Heart right ventricle (tissue), 16 donors: ENCODE results near the gene KCNS1. TPM values are rescaled to one million over a fixed set of nuclear protein-coding genes. Genes with fewer than 3 reads are reported as not detected.
A peak's percentile ranks its signal among the peaks of the same experiment; 100 is the strongest.

Experiments
- ATAC-seq, 8 donors: fragments of 200-7000 bp; cut with Tn5 transposase; one replicate each; pipeline ENCODE4 v1.9.1; 2020; ENCODE audit warnings: mild to moderate bottlenecking in 8 of 8, moderate library complexity in 8 of 8, moderate number of reproducible peaks in 1 of 8
- DNase-seq, 2 donors: peaks; one replicate each; pipeline ENCODE4 v3.0.0-alpha.2; 2020
- H3K27ac ChIP-seq, 10 donors: fragments of 200-600 bp; sonication (generic) in 2 of 10; one replicate each; pipeline versions ENCODE4 v1.5.0 to v1.8.0; 2020 to 2022; ENCODE audit warnings: mild to moderate bottlenecking in 3 of 10
- H3K27me3 ChIP-seq, 7 donors: fragments of 200-600 bp; one replicate each; pipeline ENCODE4 v1.8.0; 2021 to 2022; ENCODE audit warnings: mild to moderate bottlenecking in 2 of 7
- H3K36me3 ChIP-seq, 9 donors: fragments of 200-600 bp; sonication (generic) in 1 of 9; one replicate each; pipeline versions ENCODE4 v1.5.0 to v1.8.0; 2020 to 2022; ENCODE audit warnings: mild to moderate bottlenecking in 2 of 9
- H3K4me1 ChIP-seq, 9 donors: fragments of 200-600 bp; sonication (generic) in 1 of 9; one replicate each; pipeline versions ENCODE4 v1.5.0 to v1.8.0; 2020 to 2022; ENCODE audit warnings: mild to moderate bottlenecking in 4 of 9
- H3K4me3 ChIP-seq, 10 donors: fragments of 200-600 bp; sonication (generic) in 2 of 10; one replicate each; pipeline versions ENCODE4 v1.5.0 to v1.8.0; 2020 to 2022; ENCODE audit warnings: mild to moderate bottlenecking in 7 of 10, moderate library complexity in 2 of 10
- H3K9me3 ChIP-seq, 11 donors: fragments of 200-600 bp in 10 of 11; sonication (generic) in 2 of 11; one replicate each; pipeline versions ENCODE4 v1.5.0 to v1.8.0; 2013 to 2022; ENCODE audit warnings: mild to moderate bottlenecking in 2 of 11, control low read depth in 1 of 11, moderate library complexity in 1 of 11
- WGBS, 2 donors: extraction: QIAGEN DNeasy Blood & Tissue Kit; methylation state at CpG; one replicate each; pipeline ENCODE4 v1.1.7; 2013; ENCODE audit warnings: inconsistent platforms in 1 of 2; 5-methylcytosine and 5-hydroxymethylcytosine counted together
- intact Hi-C, 10 donors: fragments of 100-400 bp; cut with DNase I; formaldehyde crosslinking; loops; one replicate each; pipeline versions ENCODE4 v1.11.1 to v1.14.2; 2022
- polyA plus RNA-seq, 2 donors: library from polyadenylated mRNA; stranded (reverse); fragments of 200-250 nt; gene quantifications; one replicate each; pipeline ENCODE4 v1.2.3, GENCODE V29; 2013
- total RNA-seq, 10 donors: library from RNA; stranded (reverse); fragmentation: NEBNext Ultra II Directional in 3 of 10; extraction: Animal tissue kit (Norgen Biotek cat#: 25700) in 3 of 10; gene quantifications; one replicate each; pipeline versions ENCODE4 v1.2.1 to v1.2.4, GENCODE V29; 2021 to 2023
- TF ChIP-seq, protein P1 (sequence below), 9 donors: fragments of 200-600 bp; sonication (generic) in 2 of 9; IDR thresholded peaks; one replicate each; pipeline versions ENCODE4 v1.5.0 to v1.8.0; 2021 to 2022; ENCODE audit warnings: antibody characterized with exemption in 9 of 9, mild to moderate bottlenecking in 5 of 9, moderate library complexity in 1 of 9
- donor health status: Arrhythmogenic right ventricular cardiomyopathy.
- donor health status: ischemic (EF 13 %, LVEDD 7.1; RV severe dilation, severe dysfunction).
- donor health status: healthy with polysubstance abuse.
- donor health status: DM: no; HTN: yes; CAD: no.
- donor health status: DM: no; HTN: no; CAD: no.
- donor health status: ischemic (EF 25% LVEDD 6.9; RV normal size, moderate dysfunction).
- donor health status: ischemic (EF 25% LVEDD 5.7; RV mildly dilated, moderate dysfunction).
- donor health status: healthy.
- donor health status: DM: yes; HTN: yes; CAD: no.
- donor health status: Ischemic cardiomyopathy.
- donor health status: ischemic (EF 35%, LVEDD 5.7; RV mildly dilated, moderate dysfunction).
- donor health status: nonischemic (EF 11% LVEDD 7.7; RV severe dilation, severe dysfunction).
- donor health status: DM: yes; HTN: yes; CAD: no.
- donor health status: PGD.
- donor health status: ischemic (EF 29% LVEDD 5.4; RV normal size, mild dysfunction).
- donor health status: nonischemic (EF 23%, LVEDD 6.1; RV moderate dilation, normal function).

Gene KCNS1
- total and polyA plus RNA-seq, 12 donors: 0.04 to 0.09 TPM; not detected in 10

DNA sequence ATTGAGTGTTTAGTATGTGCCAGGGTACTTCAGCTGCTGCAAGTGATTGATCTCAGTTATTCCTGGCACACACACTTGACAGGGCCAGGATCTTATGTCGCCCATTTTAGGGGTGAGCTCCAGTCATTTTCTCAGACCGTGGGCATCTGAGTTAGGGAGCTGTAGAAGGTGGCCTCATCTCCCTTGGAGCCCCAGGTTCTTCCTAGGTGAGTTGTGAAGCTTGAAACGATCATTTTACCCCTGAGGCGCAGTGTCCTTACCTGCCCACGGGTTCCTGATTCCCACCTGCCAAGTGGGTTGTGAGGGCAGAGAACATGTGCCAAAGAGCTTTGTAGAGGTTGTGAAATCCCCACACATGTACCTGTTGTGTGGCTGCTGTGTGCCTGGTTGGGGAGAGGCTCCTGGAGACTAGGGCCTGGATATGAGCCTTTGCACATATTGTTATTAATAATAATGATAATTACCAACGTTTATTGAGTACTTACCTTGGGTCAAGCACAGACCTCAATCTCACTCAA, 465 bp upstream of the KCNS1 start:
- H3K9me3 ChIP-seq: no peaks in the 10 kb centered on the region
- H3K4me1 ChIP-seq: peaks cover 2 to 15% (median 7%) of the 10 kb centered on the region in 9 donors
- no peak overlapping the region for H3K4me3 ChIP-seq
- no peak overlapping the region for H3K27ac ChIP-seq
- DNase-seq (no peak), ATAC-seq (no peak)
- TF ChIP-seq, protein P1, sequence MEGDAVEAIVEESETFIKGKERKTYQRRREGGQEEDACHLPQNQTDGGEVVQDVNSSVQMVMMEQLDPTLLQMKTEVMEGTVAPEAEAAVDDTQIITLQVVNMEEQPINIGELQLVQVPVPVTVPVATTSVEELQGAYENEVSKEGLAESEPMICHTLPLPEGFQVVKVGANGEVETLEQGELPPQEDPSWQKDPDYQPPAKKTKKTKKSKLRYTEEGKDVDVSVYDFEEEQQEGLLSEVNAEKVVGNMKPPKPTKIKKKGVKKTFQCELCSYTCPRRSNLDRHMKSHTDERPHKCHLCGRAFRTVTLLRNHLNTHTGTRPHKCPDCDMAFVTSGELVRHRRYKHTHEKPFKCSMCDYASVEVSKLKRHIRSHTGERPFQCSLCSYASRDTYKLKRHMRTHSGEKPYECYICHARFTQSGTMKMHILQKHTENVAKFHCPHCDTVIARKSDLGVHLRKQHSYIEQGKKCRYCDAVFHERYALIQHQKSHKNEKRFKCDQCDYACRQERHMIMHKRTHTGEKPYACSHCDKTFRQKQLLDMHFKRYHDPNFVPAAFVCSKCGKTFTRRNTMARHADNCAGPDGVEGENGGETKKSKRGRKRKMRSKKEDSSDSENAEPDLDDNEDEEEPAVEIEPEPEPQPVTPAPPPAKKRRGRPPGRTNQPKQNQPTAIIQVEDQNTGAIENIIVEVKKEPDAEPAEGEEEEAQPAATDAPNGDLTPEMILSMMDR (IDR thresholded peaks at IDR 0.05): no peak
- H3K36me3 ChIP-seq: no peaks in the 10 kb centered on the region
- 68 to 73% methylated on average over 6 of the region's 6 CpGs for WGBS, 2 donors
- intact Hi-C loops: no loop called here
- H3K27me3 ChIP-seq: peaks cover 0 to 88% (median 62%) of the 10 kb centered on the region in 7 donors

DNA sequence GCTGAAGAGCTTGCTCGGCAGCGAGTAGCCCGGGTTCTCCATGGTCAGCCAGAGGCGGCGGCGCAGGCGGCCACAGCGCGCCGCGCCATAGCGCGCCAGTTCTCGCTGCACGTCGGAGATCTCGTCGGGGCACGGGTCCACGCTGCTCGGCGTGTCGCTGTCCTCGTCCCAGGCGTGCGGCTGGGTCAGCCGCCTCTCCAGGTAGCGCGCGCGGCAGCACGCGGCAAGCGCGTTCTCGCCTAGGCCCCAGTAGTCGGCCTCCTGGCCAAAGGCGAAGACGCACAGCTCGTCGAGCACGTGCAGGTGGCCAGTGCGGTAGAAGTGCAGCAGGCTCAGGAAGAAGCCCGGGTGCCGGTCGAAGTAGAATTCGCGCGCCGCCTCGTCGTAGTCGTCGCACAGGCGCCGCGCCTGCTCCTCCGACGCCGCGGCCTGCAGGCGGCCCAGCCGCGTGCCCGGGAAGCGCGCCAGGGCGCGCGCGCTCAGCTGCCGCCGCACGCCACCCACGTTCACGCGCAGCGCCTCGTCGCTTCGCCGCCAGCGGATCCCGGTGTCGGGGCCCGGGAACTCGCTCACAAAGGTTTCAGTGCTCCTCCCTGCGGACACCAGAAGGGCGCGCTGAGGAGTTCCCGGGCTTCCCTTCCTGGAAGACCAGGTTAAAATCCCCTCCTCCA, 2.7 kb downstream of the KCNS1 start:
- intact Hi-C loops: loop anchor here in 8 of 10 donors (5.0 to 10.0 kb wide), 4 partner anchors 51 to 86 kb away; no protein-coding TSS in a partner anchor
- H3K4me1 ChIP-seq: peaks cover 2 to 15% (median 7%) of the 10 kb centered on the region in 9 donors
- DNase-seq: peak in 1 of 2 donors; percentile 26
- WGBS, 2 donors: 3 to 5% methylated on average over 91 of the region's 91 CpGs
- TF ChIP-seq, protein P1 (IDR thresholded peaks at IDR 0.05): peak in 1 of 9 donors; percentile 4
- ATAC-seq: peak in 1 of 8 donors; percentile 40
- H3K4me3 ChIP-seq: peak overlapping the region in 5 of 10 donors; percentile 1 to 38 (median 19)
- no peak overlapping the region for H3K27ac ChIP-seq
- H3K36me3 ChIP-seq: no peaks in the 10 kb centered on the region
- peaks cover 0 to 73% (median 64%) of the 10 kb centered on the region in 7 donors for H3K27me3 ChIP-seq
- no peaks in the 10 kb centered on the region for H3K9me3 ChIP-seq

DNA sequence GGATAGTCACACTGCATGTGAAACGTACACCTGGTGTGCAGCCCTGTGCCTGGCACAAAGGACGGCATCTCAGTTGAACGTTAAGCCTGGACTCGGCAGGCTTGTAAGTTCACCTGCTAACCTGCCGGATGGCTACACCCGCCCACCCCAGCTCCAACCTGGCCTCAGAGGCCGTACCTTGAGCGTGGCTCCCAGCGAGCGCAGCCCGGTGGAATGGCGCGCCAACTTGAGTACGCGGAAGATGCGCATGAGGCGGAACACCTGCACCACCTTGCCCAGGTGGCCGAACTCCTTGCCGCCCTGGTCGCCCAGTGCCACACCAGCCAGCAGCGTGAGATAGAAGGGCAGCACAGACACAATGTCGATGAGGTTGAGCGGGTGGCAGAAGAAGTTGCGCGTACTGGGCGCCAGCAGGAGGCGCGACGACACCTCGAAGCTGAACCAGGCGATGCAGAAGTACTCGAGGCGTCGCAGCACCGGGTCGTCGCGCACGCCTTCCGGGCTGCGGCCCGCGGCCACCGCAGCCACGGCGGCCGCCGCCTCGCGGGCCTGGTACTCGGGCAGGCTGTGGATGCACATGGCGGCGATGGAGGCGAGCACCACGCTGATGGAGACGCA, 3.3 kb downstream of the KCNS1 start:
- ATAC-seq (peak in 3 of 8 donors; percentile 22 to 54 (median 36)), DNase-seq (no peak)
- WGBS, 2 donors: 23 to 26% methylated on average over 55 to 56 of the region's 56 CpGs
- Histone ChIP-seq H3K4me3 (peak overlapping the region in 4 of 10 donors; percentile 1 to 38 (median 24)), H3K4me1 (peaks cover 2 to 15% (median 7%) of the 10 kb centered on the region in 9 donors), H3K27me3 (peaks cover 0 to 67% (median 59%) of the 10 kb centered on the region in 7 donors), H3K36me3 (no peaks in the 10 kb centered on the region), H3K9me3 (no peaks in the 10 kb centered on the region), H3K27ac (no peak overlapping the region)
- TF ChIP-seq, protein P1 (IDR thresholded peaks at IDR 0.05): peak in 3 of 9 donors; percentile 18 to 40 (median 29)
- intact Hi-C loops: loop anchor here in 9 of 10 donors (2.0 to 10.0 kb wide), 7 partner anchors 50 to 87 kb away; no protein-coding TSS in a partner anchor

DNA sequence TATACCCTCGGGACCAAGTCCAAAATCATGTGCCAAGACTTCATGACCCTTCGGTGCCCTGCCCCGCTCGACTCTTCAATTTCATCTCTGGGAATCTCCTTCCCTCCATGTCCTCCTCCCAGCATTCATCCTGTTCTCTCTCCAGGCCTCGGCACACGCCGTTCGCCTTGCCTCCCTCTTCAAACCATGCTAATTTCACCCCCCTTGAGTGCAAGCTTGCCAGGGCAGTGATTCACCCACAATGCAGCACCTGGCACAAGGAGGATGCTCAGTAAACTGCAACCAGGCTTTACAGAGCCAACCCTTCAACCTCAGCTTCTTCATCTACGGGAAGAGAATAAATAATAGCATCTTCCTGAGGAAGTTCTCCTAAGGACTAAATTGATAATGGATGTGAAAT, 4.1 kb downstream of the KCNS1 start:
- TF ChIP-seq, protein P1 (IDR thresholded peaks at IDR 0.05): no peak
- DNase-seq: no peak
- Histone ChIP-seq H3K4me1 (peaks cover 2 to 15% (median 7%) of the 10 kb centered on the region in 9 donors), H3K4me3 (no peak overlapping the region), H3K36me3 (no peaks in the 10 kb centered on the region), H3K27me3 (peaks cover 0 to 62% (median 59%) of the 10 kb centered on the region in 7 donors), H3K27ac (no peak overlapping the region), H3K9me3 (no peaks in the 10 kb centered on the region)
- no peak for ATAC-seq
- intact Hi-C loops: loop anchor here in 9 of 10 donors (2.0 to 10.0 kb wide), 7 partner anchors 49 to 86 kb away; no protein-coding TSS in a partner anchor
- 71 to 77% methylated on average over 9 of the region's 9 CpGs for WGBS, 2 donors
